Mucosa of descending colon (tissue), 3 donors: ENCODE measurements around the gene BUD13. TPM values are rescaled to one million over a fixed set of nuclear protein-coding genes. Genes with fewer than 3 reads are reported as not detected.

ENCODE experiments used
- ATAC-seq: fragments of 200-7000 bp; cut with Tn5 transposase; one replicate; pipeline ENCODE4 v1.9.1; 2020; ENCODE audit warnings: mild to moderate bottlenecking, moderate library complexity
- DNase-seq, 3 donors: peaks; one replicate each; pipeline ENCODE4 v3.0.0-alpha.2; 2020
- H3K36me3 ChIP-seq: fragments of 200-600 bp; one replicate; pipeline ENCODE4 v1.8.0; 2021; ENCODE audit warnings: low read depth, mild to moderate bottlenecking
- H3K4me1 ChIP-seq: fragments of 200-600 bp; one replicate; pipeline ENCODE4 v1.8.0; 2021; ENCODE audit warnings: low read depth, mild to moderate bottlenecking
- H3K4me3 ChIP-seq: fragments of 200-600 bp; one replicate; pipeline ENCODE4 v1.8.0; 2021; ENCODE audit warnings: mild to moderate bottlenecking
- H3K9me3 ChIP-seq: fragments of 200-600 bp; one replicate; pipeline ENCODE4 v1.8.0; 2021; ENCODE audit warnings: mild to moderate bottlenecking
- CTCF ChIP-seq: fragments of 200-600 bp; IDR thresholded peaks from one replicate; pipeline ENCODE4 v1.8.0; 2022; ENCODE audit warnings: antibody characterized with exemption, mild to moderate bottlenecking
- intact Hi-C, 2 donors: fragments of 100-400 bp; cut with DNase I in 1 of 2; cut with micrococcal nuclease in 1 of 2; formaldehyde crosslinking; loops; one replicate each; pipeline versions ENCODE4 v1.11.0 to v1.11.1; 2022; cut with DNase I, micrococcal nuclease
- total RNA-seq, 3 donors: library from RNA; stranded (reverse); fragmentation: NEBNext Ultra II Directional in 2 of 3; extraction: Animal tissue kit (Norgen Biotek cat#: 25700) in 2 of 3; gene quantifications; one replicate each; pipeline versions ENCODE4 v1.2.1 to v1.2.4, GENCODE V29; 2021 to 2023
- donor health status: DM: no; HTN: no; CAD: no; lungs with moderate emphysema.
- donor health status: DM: no; HTN: no; CAD: no.
- donor health status: DM: no; HTN: yes; CAD: no.

Gene BUD13
- total RNA-seq, 3 donors from 2014 or later, result 15.6 to 18.9 (median 15.6) TPM

DNA sequence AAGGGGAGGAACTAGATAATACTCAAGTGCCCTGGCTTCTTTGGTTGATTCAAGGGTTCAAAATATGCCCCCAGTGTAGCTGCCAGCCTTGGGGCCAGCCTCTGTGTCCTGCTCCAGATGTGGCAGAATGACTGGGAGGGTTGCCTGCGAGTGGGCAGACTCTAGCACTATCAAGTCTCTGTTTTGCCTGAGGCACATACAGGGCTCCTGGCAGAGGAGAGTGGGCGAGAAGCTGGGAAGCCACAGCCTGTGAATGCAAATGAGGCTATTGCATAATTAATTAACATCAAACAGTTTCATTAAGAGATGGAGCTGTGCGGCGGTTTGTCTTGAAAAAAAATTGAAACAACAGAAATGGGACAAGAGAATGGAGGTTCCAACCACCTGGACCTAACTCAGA lies 50.8 kb downstream of the BUD13 start:
- Histone ChIP-seq H3K4me3 (no peak overlapping the region), H3K36me3 (no peaks in the 10 kb centered on the region), H3K9me3 (no peaks in the 10 kb centered on the region), H3K4me1 (no peaks in the 10 kb centered on the region)
- TF ChIP-seq CTCF, result no peak
- no peak for ATAC-seq
- DNase-seq, result no peak
- intact Hi-C loops, result no loop called here

GRCh38 chr11:116720895-116721294 lies 51.9 kb downstream of the BUD13 start:
- ATAC-seq (no peak), DNase-seq (peak in 1 of 3 donors; percentile 5)
- no peaks in the 10 kb centered on the region for H3K9me3 ChIP-seq
- H3K36me3 ChIP-seq, result no peaks in the 10 kb centered on the region
- TF ChIP-seq CTCF, result no peak
- H3K4me1 ChIP-seq, result no peaks in the 10 kb centered on the region
- intact Hi-C loops, result no loop called here
- H3K4me3 ChIP-seq, result no peak overlapping the region

DNA sequence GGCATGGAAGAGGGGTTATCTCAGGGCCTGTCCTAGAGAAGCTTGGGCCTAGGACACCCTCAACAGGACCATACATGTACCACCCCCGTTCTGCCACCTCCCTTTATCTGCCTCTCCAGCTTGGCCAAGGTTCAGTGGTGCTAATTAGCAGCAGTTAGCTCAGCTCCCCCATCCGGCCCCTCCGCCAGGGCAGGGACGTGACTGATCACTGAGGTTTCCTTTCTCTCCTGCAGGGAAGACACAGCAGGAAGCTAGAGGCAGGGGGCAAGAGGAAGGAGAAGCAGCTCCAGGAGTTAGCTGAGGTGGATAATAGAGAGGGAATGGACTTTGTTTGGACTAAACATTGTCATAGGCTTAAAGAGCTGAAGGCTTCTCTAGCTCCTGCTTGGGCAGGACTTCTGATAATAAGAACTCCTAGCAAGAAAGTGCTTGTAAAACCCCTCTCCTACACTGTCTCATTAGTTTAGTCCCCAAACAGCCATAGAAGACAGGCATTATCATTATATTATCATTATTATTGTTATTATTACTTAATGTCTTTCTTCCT lies 53.8 kb downstream of the BUD13 start:
- H3K4me3 ChIP-seq, result no peak overlapping the region
- no peaks in the 10 kb centered on the region for H3K36me3 ChIP-seq
- no peaks in the 10 kb centered on the region for H3K4me1 ChIP-seq
- TF ChIP-seq CTCF, result no peak
- no peak for ATAC-seq
- DNase-seq, result no peak
- intact Hi-C loops, result no loop called here
- no peaks in the 10 kb centered on the region for H3K9me3 ChIP-seq

- Histone ChIP-seq H3K4me3 (no peak overlapping the region), H3K4me1 (no peaks in the 10 kb centered on the region), H3K36me3 (no peaks in the 10 kb centered on the region), H3K9me3 (no peaks in the 10 kb centered on the region)
- no peak for TF ChIP-seq CTCF
- peak in 1 of 3 donors; percentile 29 for DNase-seq
- intact Hi-C loops, result no loop called here
- peak; percentile 94 for ATAC-seq
Observed at GRCh38 chr11:116716621-116717020, 56.2 kb downstream of the BUD13 start.

DNA sequence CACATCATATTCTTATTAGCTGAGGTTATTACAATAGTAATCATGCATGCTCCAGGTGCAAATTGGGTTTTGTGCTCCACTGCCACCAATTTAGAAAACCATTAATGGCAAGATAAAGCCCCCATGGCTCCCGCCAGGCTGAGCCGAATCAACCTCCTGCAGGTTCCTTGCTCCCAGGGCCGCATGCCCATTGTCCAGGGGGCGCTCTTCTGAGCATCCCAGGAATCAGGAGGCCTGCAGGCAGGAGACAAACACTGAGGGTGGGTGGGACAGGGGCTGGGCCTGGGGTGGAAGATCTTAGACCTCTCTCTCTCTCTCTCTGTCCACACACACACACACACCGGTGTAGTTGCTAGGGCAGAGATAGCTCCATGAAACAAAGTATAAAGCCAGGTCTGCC lies 57.4 kb downstream of the BUD13 start:
- no peaks in the 10 kb centered on the region for H3K9me3 ChIP-seq
- no peaks in the 10 kb centered on the region for H3K36me3 ChIP-seq
- DNase-seq, result no peak
- no peak overlapping the region for H3K4me3 ChIP-seq
- no peak for ATAC-seq
- no peak for TF ChIP-seq CTCF
- no peaks in the 10 kb centered on the region for H3K4me1 ChIP-seq
- intact Hi-C loops, result no loop called here

GRCh38 chr11:116714902-116715301 lies 57.9 kb downstream of the BUD13 start:
- intact Hi-C loops, result no loop called here
- no peak for ATAC-seq
- H3K36me3 ChIP-seq, result no peaks in the 10 kb centered on the region
- no peaks in the 10 kb centered on the region for H3K4me1 ChIP-seq
- H3K4me3 ChIP-seq, result no peak overlapping the region
- no peak for TF ChIP-seq CTCF
- H3K9me3 ChIP-seq, result no peaks in the 10 kb centered on the region
- DNase-seq, result no peak
